Calu3 (cell line): Measurements from ENCODE around the gene IDS. TPM values are rescaled to one million over a fixed set of nuclear protein-coding genes. Genes with fewer than 3 reads are reported as not detected.
A peak's percentile ranks its signal among the peaks of the same experiment; 100 is the strongest.
"Not testable (repeated sequence)": the region's sequence is repeated elsewhere in the genome, so short reads cannot be mapped to it uniquely, and the experiment has no call there.

ENCODE experiments used
- BruUV-seq: library from RNA; stranded (reverse); fragments of 400-500 nt; replicated peaks from 2 replicates; lab custom pipeline; 2021; lab: Mats Ljungman, UMichigan
- CTCF ChIA-PET: fragments of 300-600 bp; sonication (Branson Sonifier 250); formaldehyde crosslinking; loops from one replicate; lab custom pipeline; 2022; ENCODE audit warnings: antibody characterized with exemption; lab: Charles Lee
- DNase-seq: peaks from one replicate; pipeline ENCODE4 v3.0.0; 2022
- H3K27ac Mint-ChIP-seq: one replicate; pipeline ENCODE4 v1.8.0; 2022; ENCODE audit warnings: mixed read lengths; ENCODE audit not compliant: unreplicated experiment
- H3K27me3 Mint-ChIP-seq: one replicate; pipeline ENCODE4 v1.8.0; 2022; ENCODE audit warnings: mixed read lengths; ENCODE audit not compliant: unreplicated experiment
- H3K36me3 Mint-ChIP-seq: one replicate; pipeline ENCODE4 v1.8.0; 2022; ENCODE audit warnings: mild to moderate bottlenecking, moderate library complexity, mixed read lengths; ENCODE audit not compliant: insufficient read depth, unreplicated experiment
- H3K4me1 Mint-ChIP-seq: one replicate; pipeline ENCODE4 v1.8.0; 2022; ENCODE audit warnings: mild to moderate bottlenecking, low read depth, mixed read lengths; ENCODE audit not compliant: unreplicated experiment
- H3K4me3 Mint-ChIP-seq: one replicate; pipeline ENCODE4 v1.8.0; 2022; ENCODE audit warnings: mild to moderate bottlenecking, low read depth, moderate library complexity, mixed read lengths; ENCODE audit not compliant: unreplicated experiment
- H3K9me3 Mint-ChIP-seq: one replicate; pipeline ENCODE4 v1.8.0; 2022; ENCODE audit warnings: low read depth, mixed read lengths; ENCODE audit not compliant: unreplicated experiment
- intact Hi-C: fragments of 100-400 bp; cut with micrococcal nuclease; formaldehyde crosslinking; loops from one replicate; pipeline ENCODE4 v1.10.0; 2022; ENCODE audit not compliant: unreplicated experiment
- total RNA-seq: library from RNA; stranded (reverse); gene quantifications from 2 replicates; pipeline ENCODE4 v1.2.3, GENCODE V29; 2022
- TF ChIP-seq, protein P1 (sequence below): fragments of 200-600 bp; IDR thresholded peaks from one replicate; pipeline ENCODE4 v1.8.0; 2022; ENCODE audit warnings: antibody characterized with exemption; ENCODE audit not compliant: unreplicated experiment

IDS gene
- total RNA-seq, 1 experiment from 2014 or later, result 84.4 TPM

- CTCF ChIA-PET, result interaction anchor here (0.7 to 1.8 kb wide), 4 partner anchors 12 to 45 kb away, joined by 3 to 6 read pairs (median 4); no protein-coding TSS in a partner anchor
- Mint-ChIP-seq H3K9me3 (no peaks in the 10 kb centered on the region), H3K4me1 (no peaks in the 10 kb centered on the region), H3K27ac (peak overlapping the region; percentile 96), H3K36me3 (peaks cover 33% of the 10 kb centered on the region), H3K4me3 (peak overlapping the region; percentile 75), H3K27me3 (no peaks in the 10 kb centered on the region)
- intact Hi-C loops, result no loop called here
- no TSS peak for BruUV-seq
- DNase-seq, result peak; percentile 89
- TF ChIP-seq, protein P1, sequence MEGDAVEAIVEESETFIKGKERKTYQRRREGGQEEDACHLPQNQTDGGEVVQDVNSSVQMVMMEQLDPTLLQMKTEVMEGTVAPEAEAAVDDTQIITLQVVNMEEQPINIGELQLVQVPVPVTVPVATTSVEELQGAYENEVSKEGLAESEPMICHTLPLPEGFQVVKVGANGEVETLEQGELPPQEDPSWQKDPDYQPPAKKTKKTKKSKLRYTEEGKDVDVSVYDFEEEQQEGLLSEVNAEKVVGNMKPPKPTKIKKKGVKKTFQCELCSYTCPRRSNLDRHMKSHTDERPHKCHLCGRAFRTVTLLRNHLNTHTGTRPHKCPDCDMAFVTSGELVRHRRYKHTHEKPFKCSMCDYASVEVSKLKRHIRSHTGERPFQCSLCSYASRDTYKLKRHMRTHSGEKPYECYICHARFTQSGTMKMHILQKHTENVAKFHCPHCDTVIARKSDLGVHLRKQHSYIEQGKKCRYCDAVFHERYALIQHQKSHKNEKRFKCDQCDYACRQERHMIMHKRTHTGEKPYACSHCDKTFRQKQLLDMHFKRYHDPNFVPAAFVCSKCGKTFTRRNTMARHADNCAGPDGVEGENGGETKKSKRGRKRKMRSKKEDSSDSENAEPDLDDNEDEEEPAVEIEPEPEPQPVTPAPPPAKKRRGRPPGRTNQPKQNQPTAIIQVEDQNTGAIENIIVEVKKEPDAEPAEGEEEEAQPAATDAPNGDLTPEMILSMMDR, result no peak
These were observed 34.4 kb upstream of the IDS start for GRCh38 chrX:149539283-149540130.

DNA sequence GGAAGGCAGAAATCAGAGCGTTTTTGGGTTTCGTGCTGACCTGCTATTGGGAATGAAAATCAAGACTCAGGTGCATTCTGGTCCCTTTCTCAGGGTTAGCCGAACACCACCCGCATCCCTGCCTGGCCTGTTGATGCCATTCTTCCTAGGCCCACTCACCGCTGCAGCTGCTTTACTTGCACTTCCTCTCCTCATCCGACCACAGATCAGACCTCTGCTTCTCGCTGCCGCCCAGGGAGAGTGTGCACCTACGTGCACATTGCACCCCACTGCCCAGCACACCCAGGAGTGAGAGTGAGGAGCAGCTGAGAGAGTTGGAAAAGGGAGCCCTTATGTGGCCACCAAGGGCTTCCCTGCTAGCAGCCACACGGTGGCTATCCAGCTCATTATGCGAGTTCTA, 32.4 kb upstream of the IDS start:
- intact Hi-C loops, BruUV-seq: not testable (repeated sequence)

GRCh38 chrX:149534926-149535602, 30.0 kb upstream of the IDS start:
- DNase-seq, H3K4me1 Mint-ChIP-seq, H3K27me3 Mint-ChIP-seq, intact Hi-C loops, CTCF ChIA-PET, BruUV-seq, H3K27ac Mint-ChIP-seq, H3K9me3 Mint-ChIP-seq, H3K4me3 Mint-ChIP-seq: not testable (repeated sequence)
- peaks cover 10% of the 10 kb centered on the region for H3K36me3 Mint-ChIP-seq

More for the DNA sequence above, 32.4 kb upstream of the IDS start:
- H3K36me3 Mint-ChIP-seq, result peaks cover 33% of the 10 kb centered on the region
- DNase-seq, H3K27ac Mint-ChIP-seq, H3K9me3 Mint-ChIP-seq, H3K27me3 Mint-ChIP-seq, H3K4me3 Mint-ChIP-seq, H3K4me1 Mint-ChIP-seq, CTCF ChIA-PET: not testable (repeated sequence)

DNA sequence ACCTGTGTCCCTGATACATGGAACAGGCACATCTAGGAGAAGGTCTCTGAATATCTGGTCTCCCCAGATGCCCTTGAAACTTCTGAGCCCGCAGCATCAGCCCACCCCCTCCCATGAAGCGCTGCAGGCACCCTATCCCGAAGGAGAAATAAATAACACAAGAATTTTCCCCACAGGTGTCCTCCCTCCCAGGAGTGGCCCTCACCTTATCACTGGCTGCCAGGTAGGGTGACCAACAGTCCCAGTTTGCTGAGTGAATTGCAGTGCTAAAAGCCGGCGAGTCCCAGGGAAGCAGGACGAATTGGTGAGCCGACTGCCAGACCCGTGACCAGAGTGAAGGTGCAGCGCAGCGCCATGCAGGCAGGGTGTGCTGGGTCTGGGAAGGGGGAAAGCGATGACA, 28.9 kb upstream of the IDS start:
- H3K4me1 Mint-ChIP-seq, DNase-seq, H3K27ac Mint-ChIP-seq, H3K4me3 Mint-ChIP-seq, CTCF ChIA-PET, H3K9me3 Mint-ChIP-seq, H3K36me3 Mint-ChIP-seq, BruUV-seq, H3K27me3 Mint-ChIP-seq, intact Hi-C loops: not testable (repeated sequence)

- H3K36me3 Mint-ChIP-seq, H3K4me1 Mint-ChIP-seq, H3K27ac Mint-ChIP-seq, CTCF ChIA-PET, intact Hi-C loops, H3K9me3 Mint-ChIP-seq, DNase-seq, H3K4me3 Mint-ChIP-seq, BruUV-seq, H3K27me3 Mint-ChIP-seq: not testable (repeated sequence)
These were observed 27.8 kb upstream of the IDS start for GRCh38 chrX:149532868-149533267.

DNA sequence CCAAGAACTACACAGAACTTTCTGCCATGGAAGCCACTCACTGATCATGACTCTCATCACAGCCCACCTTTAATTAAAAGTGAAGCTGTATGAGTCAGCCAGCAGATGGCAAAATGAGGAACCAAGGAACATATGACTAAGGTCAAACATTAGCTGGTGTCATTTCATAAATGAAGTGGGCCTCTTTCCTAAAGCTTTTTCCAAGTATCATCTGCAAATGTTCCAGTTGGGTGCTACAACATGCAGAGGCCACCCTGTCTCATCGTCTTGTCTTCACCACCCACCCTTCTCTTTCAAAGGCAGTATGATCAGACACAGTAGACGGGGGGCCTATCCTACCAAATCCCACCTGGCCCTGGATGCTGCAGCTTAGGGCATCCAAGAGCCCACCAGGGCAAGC, 26.5 kb upstream of the IDS start:
- Mint-ChIP-seq H3K27me3 (no peaks in the 10 kb centered on the region), H3K36me3 (peaks cover 6% of the 10 kb centered on the region), H3K4me3 (no peak overlapping the region), H3K4me1 (no peaks in the 10 kb centered on the region), H3K9me3 (no peaks in the 10 kb centered on the region), H3K27ac (no peak overlapping the region)
- CTCF ChIA-PET, result no interaction called here
- BruUV-seq, result no TSS peak
- no peak for DNase-seq
- intact Hi-C loops, result no loop called here
- TF ChIP-seq, protein P1, result no peak
